ENCODE results near the gene LCN1. TPM values are rescaled to one million over a fixed set of nuclear protein-coding genes. Genes with fewer than 3 reads are reported as not detected.

LCN1 gene
- total and polyA plus RNA-seq, 4 donors = not detected

DNA sequence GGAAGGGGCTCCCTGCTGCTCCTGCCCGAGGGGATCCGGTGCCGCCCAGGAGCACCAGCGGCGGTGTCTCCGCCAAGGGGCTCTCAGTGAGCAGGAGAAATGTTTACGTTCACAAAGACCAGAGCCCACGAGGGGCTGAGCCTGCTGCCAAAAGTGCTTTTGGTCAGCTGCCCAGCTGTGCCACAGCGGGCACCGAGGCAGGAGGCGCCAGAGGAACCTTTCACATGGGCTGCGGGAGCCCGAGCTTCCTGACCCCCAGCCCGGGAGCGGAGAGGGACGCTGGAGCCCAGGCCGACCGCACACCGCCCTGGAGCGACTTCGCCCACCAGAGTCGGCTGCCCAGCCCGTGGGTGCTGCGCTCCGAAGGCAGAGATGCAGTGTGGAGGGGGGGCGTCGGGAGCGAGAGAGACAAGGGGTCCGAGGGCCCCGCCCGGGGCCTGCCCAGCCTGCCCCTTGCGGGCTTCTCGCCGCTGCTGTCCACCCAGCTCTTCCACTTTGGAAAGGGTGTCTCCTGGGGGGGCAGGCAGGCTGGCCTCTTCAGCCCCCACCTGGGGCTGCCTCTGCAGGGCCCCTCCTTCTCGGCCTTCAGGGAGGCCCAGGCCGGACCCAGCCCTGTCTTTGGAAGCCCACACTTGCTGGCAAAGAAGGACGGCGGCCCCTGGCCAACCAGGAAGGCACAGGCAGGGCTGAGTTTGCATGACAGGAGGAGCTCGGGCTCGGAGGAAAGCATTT is 33.8 kb upstream of the LCN1 start:
- WGBS = 96% methylated on average over 40 of the region's 40 CpGs
- Histone ChIP-seq H3K4me3 (ENCODE audit: low read depth in 1 of 3, low read length in 3 of 3) (no peak overlapping the region), H3K9ac (ENCODE audit: low read depth in 1 of 2, low read length in 2 of 2) (no peak overlapping the region), H3K9me3 (ENCODE audit: control insufficient read depth in 4 of 4, low read length in 3 of 4) (no peaks in the 10 kb centered on the region), H3K27ac (ENCODE audit: low read depth in 1 of 2, low read length in 2 of 2) (no peak overlapping the region), H3K36me3 (ENCODE audit: control insufficient read depth in 4 of 4, insufficient read depth in 3 of 4, low read depth in 1 of 4, low read length in 3 of 4) (peaks cover 2 to 32% (median 10%) of the 10 kb centered on the region in 4 donors), H3K27me3 (ENCODE audit: control insufficient read depth in 4 of 4, insufficient read depth in 4 of 4, low read length in 3 of 4) (no peaks in the 10 kb centered on the region), H3K4me1 (ENCODE audit: control insufficient read depth in 4 of 4, insufficient read depth in 4 of 4, low read length in 3 of 4) (peaks cover 2 to 32% (median 20%) of the 10 kb centered on the region in 4 donors)
- no peak for DNase-seq (ENCODE audit: low spot score)
- TF ChIP-seq, protein P1, sequence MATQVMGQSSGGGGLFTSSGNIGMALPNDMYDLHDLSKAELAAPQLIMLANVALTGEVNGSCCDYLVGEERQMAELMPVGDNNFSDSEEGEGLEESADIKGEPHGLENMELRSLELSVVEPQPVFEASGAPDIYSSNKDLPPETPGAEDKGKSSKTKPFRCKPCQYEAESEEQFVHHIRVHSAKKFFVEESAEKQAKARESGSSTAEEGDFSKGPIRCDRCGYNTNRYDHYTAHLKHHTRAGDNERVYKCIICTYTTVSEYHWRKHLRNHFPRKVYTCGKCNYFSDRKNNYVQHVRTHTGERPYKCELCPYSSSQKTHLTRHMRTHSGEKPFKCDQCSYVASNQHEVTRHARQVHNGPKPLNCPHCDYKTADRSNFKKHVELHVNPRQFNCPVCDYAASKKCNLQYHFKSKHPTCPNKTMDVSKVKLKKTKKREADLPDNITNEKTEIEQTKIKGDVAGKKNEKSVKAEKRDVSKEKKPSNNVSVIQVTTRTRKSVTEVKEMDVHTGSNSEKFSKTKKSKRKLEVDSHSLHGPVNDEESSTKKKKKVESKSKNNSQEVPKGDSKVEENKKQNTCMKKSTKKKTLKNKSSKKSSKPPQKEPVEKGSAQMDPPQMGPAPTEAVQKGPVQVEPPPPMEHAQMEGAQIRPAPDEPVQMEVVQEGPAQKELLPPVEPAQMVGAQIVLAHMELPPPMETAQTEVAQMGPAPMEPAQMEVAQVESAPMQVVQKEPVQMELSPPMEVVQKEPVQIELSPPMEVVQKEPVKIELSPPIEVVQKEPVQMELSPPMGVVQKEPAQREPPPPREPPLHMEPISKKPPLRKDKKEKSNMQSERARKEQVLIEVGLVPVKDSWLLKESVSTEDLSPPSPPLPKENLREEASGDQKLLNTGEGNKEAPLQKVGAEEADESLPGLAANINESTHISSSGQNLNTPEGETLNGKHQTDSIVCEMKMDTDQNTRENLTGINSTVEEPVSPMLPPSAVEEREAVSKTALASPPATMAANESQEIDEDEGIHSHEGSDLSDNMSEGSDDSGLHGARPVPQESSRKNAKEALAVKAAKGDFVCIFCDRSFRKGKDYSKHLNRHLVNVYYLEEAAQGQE (IDR thresholded peaks at IDR 0.05) = no peak
- TF ChIP-seq SP1 (IDR thresholded peaks at IDR 0.05) (no peak), RXRA (IDR thresholded peaks at IDR 0.05) (no peak), JUND (IDR thresholded peaks at IDR 0.05) (no peak), HNF4A (conservative IDR thresholded peaks at IDR 0.05) (no peak), RAD21 (IDR thresholded peaks at IDR 0.05) (no peak), FOXA2 (IDR thresholded peaks at IDR 0.05) (no peak), GABPA (IDR thresholded peaks at IDR 0.05 in 1 of 2, conservative IDR thresholded peaks at IDR 0.05 in 1 of 2) (no peak), TAF1 (conservative IDR thresholded peaks at IDR 0.05) (no peak), EGR1 (IDR thresholded peaks at IDR 0.05; ENCODE audit: low read depth in 2 of 2) (no peak), HNF4G (IDR thresholded peaks at IDR 0.05) (no peak), NR2F2 (IDR thresholded peaks at IDR 0.05) (no peak), FOXA1 (IDR thresholded peaks at IDR 0.05) (no peak)
- TF ChIP-seq, protein P2, sequence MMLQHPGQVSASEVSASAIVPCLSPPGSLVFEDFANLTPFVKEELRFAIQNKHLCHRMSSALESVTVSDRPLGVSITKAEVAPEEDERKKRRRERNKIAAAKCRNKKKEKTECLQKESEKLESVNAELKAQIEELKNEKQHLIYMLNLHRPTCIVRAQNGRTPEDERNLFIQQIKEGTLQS (IDR thresholded peaks at IDR 0.05) = no peak
- TF ChIP-seq, protein P3, sequence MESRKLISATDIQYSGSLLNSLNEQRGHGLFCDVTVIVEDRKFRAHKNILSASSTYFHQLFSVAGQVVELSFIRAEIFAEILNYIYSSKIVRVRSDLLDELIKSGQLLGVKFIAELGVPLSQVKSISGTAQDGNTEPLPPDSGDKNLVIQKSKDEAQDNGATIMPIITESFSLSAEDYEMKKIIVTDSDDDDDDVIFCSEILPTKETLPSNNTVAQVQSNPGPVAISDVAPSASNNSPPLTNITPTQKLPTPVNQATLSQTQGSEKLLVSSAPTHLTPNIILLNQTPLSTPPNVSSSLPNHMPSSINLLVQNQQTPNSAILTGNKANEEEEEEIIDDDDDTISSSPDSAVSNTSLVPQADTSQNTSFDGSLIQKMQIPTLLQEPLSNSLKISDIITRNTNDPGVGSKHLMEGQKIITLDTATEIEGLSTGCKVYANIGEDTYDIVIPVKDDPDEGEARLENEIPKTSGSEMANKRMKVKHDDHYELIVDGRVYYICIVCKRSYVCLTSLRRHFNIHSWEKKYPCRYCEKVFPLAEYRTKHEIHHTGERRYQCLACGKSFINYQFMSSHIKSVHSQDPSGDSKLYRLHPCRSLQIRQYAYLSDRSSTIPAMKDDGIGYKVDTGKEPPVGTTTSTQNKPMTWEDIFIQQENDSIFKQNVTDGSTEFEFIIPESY (IDR thresholded peaks at IDR 0.05) = no peak
- TF ChIP-seq, protein P4, sequence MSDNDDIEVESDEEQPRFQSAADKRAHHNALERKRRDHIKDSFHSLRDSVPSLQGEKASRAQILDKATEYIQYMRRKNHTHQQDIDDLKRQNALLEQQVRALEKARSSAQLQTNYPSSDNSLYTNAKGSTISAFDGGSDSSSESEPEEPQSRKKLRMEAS (IDR thresholded peaks at IDR 0.05) = no peak

DNA sequence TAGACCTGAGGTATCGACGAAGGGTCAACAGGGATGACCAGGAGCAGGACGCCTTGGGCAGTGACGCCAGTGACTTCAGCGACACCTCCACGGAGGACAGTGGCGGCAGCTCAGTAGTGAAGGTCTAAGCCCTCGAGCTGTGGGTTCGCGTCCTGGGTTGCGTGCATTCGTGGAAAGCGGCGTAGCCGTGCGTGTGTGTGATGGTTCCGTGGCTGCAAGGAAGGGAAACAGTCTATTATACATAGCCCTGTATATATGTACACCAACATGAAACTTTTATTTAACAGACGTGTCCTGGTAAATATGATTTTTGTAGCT is 33.3 kb upstream of the LCN1 start:
- Histone ChIP-seq H3K4me1 (ENCODE audit: control insufficient read depth in 4 of 4, insufficient read depth in 4 of 4, low read length in 3 of 4) (peaks cover 2 to 37% (median 25%) of the 10 kb centered on the region in 4 donors), H3K4me3 (ENCODE audit: low read depth in 1 of 3, low read length in 3 of 3) (no peak overlapping the region), H3K9ac (ENCODE audit: low read depth in 1 of 2, low read length in 2 of 2) (no peak overlapping the region), H3K36me3 (ENCODE audit: control insufficient read depth in 4 of 4, insufficient read depth in 3 of 4, low read depth in 1 of 4, low read length in 3 of 4) (peaks cover 2 to 32% (median 10%) of the 10 kb centered on the region in 4 donors), H3K9me3 (ENCODE audit: control insufficient read depth in 4 of 4, low read length in 3 of 4) (no peaks in the 10 kb centered on the region), H3K27ac (ENCODE audit: low read depth in 1 of 2, low read length in 2 of 2) (no peak overlapping the region), H3K27me3 (ENCODE audit: control insufficient read depth in 4 of 4, insufficient read depth in 4 of 4, low read length in 3 of 4) (no peaks in the 10 kb centered on the region)
- TF ChIP-seq JUND (IDR thresholded peaks at IDR 0.05) (no peak), YY1 (IDR thresholded peaks at IDR 0.05) (no peak), FOXA2 (IDR thresholded peaks at IDR 0.05) (no peak), RAD21 (IDR thresholded peaks at IDR 0.05) (no peak), TAF1 (conservative IDR thresholded peaks at IDR 0.05) (no peak), GABPA (IDR thresholded peaks at IDR 0.05 in 1 of 2, conservative IDR thresholded peaks at IDR 0.05 in 1 of 2) (no peak), HNF4G (IDR thresholded peaks at IDR 0.05) (no peak), FOXA1 (IDR thresholded peaks at IDR 0.05) (no peak), NR2F2 (IDR thresholded peaks at IDR 0.05) (no peak), SP1 (IDR thresholded peaks at IDR 0.05) (no peak)
- TF ChIP-seq, protein P1 (IDR thresholded peaks at IDR 0.05) = no peak
- TF ChIP-seq, protein P2 (IDR thresholded peaks at IDR 0.05) = no peak
- TF ChIP-seq, protein P4 (IDR thresholded peaks at IDR 0.05) = no peak
- WGBS = 97% methylated on average over 18 of the region's 18 CpGs
- no peak for DNase-seq (ENCODE audit: low spot score)
